Neural crest cell (in vitro differentiated cells): ENCODE data around the gene TRPC1. TPM values are rescaled to one million over a fixed set of nuclear protein-coding genes. Genes with fewer than 3 reads are reported as not detected.

Experiments used
- DNase-seq: peaks from one replicate; pipeline ENCODE4 v3.0.0; 2021; ENCODE audit warnings: low read depth, mixed read lengths, low spot score
- H3K27ac Mint-ChIP-seq: one replicate; pipeline ENCODE4 v1.8.0; 2021; ENCODE audit warnings: mild to moderate bottlenecking, mixed read lengths; ENCODE audit not compliant: unreplicated experiment
- H3K27me3 Mint-ChIP-seq: 2 replicates; pipeline ENCODE4 v1.8.0; 2021; ENCODE audit warnings: low read depth, mild to moderate bottlenecking, mixed read lengths
- H3K36me3 Mint-ChIP-seq: 2 replicates; pipeline ENCODE4 v1.8.0; 2021; ENCODE audit warnings: low read depth, mild to moderate bottlenecking, mixed read lengths
- H3K4me1 Mint-ChIP-seq: 2 replicates; pipeline ENCODE4 v1.8.0; 2021; ENCODE audit warnings: mixed read lengths
- H3K4me3 Mint-ChIP-seq: one replicate; pipeline ENCODE4 v1.8.0; 2021; ENCODE audit warnings: mild to moderate bottlenecking, mixed read lengths
- H3K9me3 Mint-ChIP-seq: 2 replicates; pipeline ENCODE4 v1.8.0; 2021; ENCODE audit warnings: mixed read lengths
- total RNA-seq: library from RNA; stranded (reverse); gene quantifications from 2 replicates; pipeline ENCODE4 v1.2.1, GENCODE V29; 2021
- TF ChIP-seq, protein P1 (sequence below): fragments of 200-600 bp; sonication (generic); conservative IDR thresholded peaks from 2 replicates; pipeline ENCODE4 v1.5.0; 2021; ENCODE audit warnings: antibody characterized with exemption, mild to moderate bottlenecking

Gene TRPC1
- total RNA-seq, 1 donor from 2014 or later = 14.8 TPM

DNA sequence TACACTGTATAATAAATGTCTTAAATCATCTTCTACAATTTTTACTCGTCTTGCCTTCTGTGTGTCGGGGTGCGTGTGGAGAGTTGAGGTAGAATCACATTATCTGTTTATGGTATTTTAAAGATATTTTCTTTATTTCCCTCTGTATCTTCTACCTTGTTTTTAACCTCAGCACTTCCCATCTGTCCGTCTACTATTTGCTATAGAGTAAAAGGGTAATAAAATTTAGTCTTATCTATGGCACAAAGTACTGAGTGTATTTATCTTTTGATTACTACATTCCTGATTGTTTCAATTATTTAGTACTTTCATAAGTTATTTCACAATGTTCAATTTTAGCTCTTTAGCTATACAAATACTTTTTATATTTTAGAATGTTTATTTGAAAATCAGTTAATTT is 62.2 kb downstream of the TRPC1 start:
- H3K9me3 Mint-ChIP-seq = no peaks in the 10 kb centered on the region
- H3K27ac Mint-ChIP-seq = no peak overlapping the region
- no peak overlapping the region for H3K4me3 Mint-ChIP-seq
- no peak for DNase-seq
- H3K36me3 Mint-ChIP-seq = peaks cover 3% of the 10 kb centered on the region
- H3K4me1 Mint-ChIP-seq = peaks cover 4% of the 10 kb centered on the region
- no peaks in the 10 kb centered on the region for H3K27me3 Mint-ChIP-seq
- TF ChIP-seq, protein P1, sequence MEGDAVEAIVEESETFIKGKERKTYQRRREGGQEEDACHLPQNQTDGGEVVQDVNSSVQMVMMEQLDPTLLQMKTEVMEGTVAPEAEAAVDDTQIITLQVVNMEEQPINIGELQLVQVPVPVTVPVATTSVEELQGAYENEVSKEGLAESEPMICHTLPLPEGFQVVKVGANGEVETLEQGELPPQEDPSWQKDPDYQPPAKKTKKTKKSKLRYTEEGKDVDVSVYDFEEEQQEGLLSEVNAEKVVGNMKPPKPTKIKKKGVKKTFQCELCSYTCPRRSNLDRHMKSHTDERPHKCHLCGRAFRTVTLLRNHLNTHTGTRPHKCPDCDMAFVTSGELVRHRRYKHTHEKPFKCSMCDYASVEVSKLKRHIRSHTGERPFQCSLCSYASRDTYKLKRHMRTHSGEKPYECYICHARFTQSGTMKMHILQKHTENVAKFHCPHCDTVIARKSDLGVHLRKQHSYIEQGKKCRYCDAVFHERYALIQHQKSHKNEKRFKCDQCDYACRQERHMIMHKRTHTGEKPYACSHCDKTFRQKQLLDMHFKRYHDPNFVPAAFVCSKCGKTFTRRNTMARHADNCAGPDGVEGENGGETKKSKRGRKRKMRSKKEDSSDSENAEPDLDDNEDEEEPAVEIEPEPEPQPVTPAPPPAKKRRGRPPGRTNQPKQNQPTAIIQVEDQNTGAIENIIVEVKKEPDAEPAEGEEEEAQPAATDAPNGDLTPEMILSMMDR = no peak

DNA sequence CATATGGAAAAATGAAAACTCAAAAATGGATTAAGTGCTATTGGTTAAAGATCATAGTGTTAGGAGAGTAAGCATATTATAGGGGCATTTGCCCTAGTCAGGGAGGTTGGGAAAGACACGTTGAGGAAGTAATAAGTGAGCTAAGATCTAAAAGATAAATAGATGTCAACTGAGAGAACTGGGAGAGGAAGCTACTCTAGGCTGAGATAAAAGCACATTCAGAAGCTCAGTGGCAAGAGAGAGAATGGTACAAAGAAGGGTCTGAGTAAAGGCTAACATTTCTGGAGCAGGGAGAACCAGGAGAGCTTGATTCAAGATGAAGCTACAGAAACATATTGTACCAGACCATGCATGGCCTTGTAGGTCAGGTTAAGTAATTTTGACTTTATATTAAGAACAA is 63.9 kb downstream of the TRPC1 start:
- Mint-ChIP-seq H3K4me3 (no peak overlapping the region), H3K27ac (no peak overlapping the region), H3K27me3 (no peaks in the 10 kb centered on the region), H3K36me3 (peaks cover 3% of the 10 kb centered on the region), H3K9me3 (no peaks in the 10 kb centered on the region), H3K4me1 (peaks cover 4% of the 10 kb centered on the region)
- DNase-seq = no peak
- TF ChIP-seq, protein P1 = no peak

DNA sequence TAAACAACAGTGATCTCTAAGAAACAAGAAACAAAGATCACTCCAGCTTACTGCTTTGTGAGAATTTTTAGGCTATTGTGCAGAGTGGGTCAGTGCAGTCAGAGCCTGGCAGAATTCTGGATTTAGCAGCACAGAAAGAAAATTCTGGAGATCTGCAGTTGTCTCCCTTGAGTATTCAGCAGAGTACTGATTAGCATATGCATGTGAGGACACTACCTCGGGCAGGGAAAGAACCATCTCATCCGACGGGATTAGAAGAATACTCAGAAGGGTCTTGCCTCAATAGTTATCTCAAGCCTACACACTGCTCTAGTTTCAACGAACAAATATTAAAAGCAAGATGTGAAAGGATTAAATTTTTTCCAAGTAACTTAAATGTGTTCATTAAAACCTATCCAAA is 70.7 kb downstream of the TRPC1 start:
- H3K27ac Mint-ChIP-seq = no peak overlapping the region
- H3K27me3 Mint-ChIP-seq = no peaks in the 10 kb centered on the region
- no peak overlapping the region for H3K4me3 Mint-ChIP-seq
- no peaks in the 10 kb centered on the region for H3K9me3 Mint-ChIP-seq
- TF ChIP-seq, protein P1 = no peak
- peaks cover 7% of the 10 kb centered on the region for H3K36me3 Mint-ChIP-seq
- H3K4me1 Mint-ChIP-seq = peaks cover 4% of the 10 kb centered on the region
- DNase-seq = no peak

DNA sequence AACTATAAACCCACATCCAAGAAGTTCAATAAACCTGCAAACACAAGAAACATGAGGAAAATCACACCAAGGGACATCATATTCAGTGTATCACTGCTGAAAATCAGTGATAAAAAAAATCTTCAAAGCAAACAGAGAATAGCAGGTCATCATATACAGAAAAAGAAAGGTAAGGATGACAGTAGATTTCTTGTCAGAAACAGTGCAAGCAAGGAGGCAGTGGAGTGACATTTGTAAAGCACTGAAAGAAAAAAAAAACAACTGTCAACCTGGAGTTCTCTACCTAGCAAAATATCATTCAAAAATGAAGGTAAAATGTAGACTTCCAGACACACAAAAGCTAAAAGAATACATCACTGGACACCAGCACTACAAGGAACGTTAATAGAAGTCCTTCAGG is 71.5 kb downstream of the TRPC1 start:
- H3K9me3 Mint-ChIP-seq = no peaks in the 10 kb centered on the region
- no peaks in the 10 kb centered on the region for H3K27me3 Mint-ChIP-seq
- DNase-seq = no peak
- H3K27ac Mint-ChIP-seq = no peak overlapping the region
- peaks cover 7% of the 10 kb centered on the region for H3K36me3 Mint-ChIP-seq
- H3K4me1 Mint-ChIP-seq = no peaks in the 10 kb centered on the region
- TF ChIP-seq, protein P1 = no peak
- H3K4me3 Mint-ChIP-seq = no peak overlapping the region

DNA sequence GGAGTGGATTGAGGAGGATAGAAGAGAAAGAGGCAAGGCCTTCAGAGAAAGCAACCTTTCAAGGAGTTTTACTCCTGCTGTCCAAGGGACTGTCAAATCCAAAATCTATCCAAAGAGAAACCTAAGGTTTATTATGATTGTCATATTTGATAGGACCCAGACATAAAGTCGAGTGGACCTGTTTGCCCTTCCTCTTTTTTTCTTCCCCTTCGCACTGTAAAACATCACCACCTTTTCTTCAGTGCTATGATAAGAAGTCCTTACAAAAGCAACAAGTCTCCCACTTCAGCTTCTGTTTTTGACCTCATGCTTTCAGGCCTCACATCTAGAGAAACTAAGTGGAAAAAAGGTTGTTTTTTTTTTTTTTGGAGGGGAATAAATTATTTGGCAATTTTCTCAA is 73.0 kb downstream of the TRPC1 start:
- Mint-ChIP-seq H3K4me1 (no peaks in the 10 kb centered on the region), H3K27me3 (no peaks in the 10 kb centered on the region), H3K4me3 (no peak overlapping the region), H3K36me3 (peaks cover 7% of the 10 kb centered on the region), H3K27ac (no peak overlapping the region), H3K9me3 (no peaks in the 10 kb centered on the region)
- TF ChIP-seq, protein P1 = no peak
- DNase-seq = no peak

DNA sequence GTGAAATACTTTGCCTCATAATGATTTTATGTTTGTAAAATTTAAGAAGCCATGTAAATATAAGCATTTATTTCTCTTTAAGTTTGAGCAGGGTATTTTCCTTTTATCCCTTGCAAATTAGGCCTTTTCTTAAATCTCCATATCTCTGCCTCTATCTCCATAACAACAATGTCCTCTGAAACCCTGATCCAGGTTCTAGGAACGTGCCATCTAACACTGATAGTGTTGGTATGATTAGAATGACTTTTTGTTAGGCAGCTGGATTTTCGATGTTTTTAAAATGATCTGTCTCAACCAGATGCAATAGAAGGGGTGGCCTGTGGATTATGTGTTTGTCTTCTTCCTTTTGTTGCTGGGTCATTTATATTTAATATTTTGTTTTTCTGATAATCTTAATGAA is 77.9 kb downstream of the TRPC1 start:
- Mint-ChIP-seq H3K36me3 (no peaks in the 10 kb centered on the region), H3K9me3 (no peaks in the 10 kb centered on the region), H3K27ac (no peak overlapping the region), H3K4me3 (no peak overlapping the region), H3K4me1 (peaks cover 3% of the 10 kb centered on the region), H3K27me3 (no peaks in the 10 kb centered on the region)
- no peak for DNase-seq
- TF ChIP-seq, protein P1 = no peak
